HG02973 (cell line): ENCODE measurements around the gene SPATA19.

Experiments
- ATAC-seq: cut with Tn5 transposase; IDR thresholded peaks from one replicate; pipeline ENCODE4 v1.9.1; 2021; ENCODE audit warnings: moderate library complexity; ENCODE audit not compliant: unreplicated experiment

The SPATA19 gene

DNA sequence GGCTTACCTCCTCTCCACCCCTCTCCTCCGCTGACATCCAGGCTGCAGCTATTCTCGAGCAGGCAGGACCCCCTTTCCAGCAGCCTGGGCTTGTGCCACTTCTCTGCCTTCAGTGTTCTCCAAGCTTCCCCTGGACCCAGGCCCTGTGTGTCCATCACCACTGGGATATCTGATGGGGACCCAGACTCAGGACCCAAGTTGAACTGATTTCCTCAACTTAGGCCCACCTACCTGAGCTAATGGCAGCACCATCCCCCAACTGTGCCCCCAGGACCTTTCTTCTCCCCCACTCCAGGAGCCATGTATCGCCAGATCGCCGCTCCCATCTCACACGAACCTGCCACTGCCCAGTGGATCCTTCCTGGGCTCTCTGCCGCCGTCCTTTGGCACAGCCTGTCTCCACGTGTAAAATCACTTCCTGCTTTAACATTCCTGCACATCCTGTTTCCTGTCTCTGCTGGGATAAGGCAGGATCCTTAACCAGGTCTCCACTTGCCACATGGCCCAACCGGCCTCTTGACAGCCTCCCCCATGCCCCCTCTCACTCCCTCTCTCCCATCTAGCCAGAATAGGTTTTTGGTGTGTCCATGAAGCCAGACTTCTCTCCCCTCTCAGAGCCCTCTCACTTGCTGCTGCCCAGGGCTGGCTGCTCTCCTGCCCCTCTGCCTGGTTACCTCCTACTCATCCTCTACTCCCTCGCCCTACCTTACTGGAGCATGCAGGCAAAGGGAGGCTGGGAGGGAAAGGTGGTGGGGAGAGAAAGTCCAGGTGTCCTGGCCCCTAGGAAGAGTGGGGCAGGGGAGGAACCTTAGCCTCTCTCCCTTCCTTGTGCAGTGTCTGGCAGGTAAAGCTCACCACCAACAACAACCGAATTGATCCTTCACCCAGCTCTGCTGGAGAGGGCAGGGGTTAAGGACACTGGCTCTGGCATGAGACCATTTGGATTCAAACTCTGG lies 9.4 kb downstream of the SPATA19 start:
- no peak for ATAC-seq

DNA sequence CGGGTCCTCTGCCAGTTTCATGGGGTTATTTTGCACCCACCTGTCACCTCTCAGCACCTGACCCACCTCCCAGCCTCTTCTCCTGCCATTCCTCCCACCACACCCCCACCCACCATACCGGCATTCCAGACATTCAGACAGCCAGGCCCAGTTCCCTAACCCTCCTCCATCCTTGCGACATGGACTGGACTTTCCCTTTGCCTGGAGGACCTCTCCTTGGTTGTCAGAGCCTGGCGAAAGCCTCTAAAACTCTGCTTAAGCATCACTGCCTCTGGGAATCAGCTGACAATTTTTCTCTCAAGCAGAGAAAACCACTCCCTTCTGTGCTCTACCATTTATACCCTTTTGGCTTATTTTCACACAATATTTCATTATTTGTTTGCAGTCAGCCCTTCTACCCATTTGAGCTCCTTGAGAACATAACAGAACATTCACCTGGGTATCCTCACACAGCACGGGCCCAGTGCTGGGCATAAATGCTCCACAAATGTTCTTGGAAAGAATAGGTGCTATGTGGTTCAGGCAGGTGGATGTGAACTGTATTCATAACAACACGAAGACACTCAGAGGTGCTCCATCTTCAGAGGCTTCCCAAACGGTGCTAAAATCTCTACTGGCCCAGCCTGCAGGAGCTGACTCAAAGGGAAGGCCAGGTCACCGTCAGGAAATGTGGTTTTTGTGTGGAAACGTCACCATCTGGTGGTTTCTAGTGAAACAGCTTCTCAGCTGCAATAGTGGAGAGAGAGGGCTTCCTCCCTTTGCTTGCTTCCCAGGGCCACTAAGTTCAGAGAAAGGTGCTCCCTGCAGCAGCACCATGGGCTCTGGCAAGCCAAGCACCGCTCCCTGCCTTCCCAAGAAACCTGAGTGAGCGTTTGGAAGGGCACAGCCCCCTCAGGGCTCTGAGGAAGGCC lies 10.4 kb downstream of the SPATA19 start:
- peak; percentile 78 for ATAC-seq

DNA sequence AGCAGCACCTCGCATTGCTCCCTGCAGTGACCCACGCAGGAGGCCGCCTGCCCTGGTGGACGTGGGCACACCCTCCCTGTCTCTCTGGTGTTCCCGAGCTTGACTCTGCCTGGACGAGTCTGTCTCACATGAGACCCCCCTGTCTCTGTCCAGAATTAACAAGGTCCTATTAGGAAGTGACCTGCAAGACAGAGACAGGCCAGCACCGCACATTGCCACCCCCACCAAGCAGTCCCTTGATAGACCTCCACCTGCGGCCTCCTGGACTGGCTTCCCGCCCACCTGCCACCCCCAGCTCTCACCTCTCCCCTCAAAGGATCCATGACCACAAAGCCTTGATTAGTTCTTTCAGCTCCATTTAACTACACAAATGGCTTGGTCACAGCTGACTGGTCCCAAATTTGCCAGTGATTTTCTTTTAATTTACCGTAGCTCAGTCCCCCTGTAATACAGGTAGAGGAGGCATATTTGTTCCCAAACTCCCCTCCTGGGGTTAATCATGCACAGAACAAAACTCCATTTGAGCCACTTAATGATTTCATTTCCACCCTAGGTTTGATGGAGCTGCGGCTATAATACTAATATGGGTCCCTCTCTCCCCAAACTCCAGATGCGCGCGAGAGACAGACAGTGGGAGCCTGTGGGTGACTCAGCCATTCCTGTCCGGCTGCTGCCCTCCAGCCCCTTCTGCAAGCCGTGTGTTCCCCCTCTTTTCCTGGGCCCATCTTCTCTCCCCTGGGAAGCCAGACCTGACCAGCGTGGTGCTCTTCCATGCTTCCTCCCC lies 11.2 kb downstream of the SPATA19 start:
- ATAC-seq = no peak

GRCh38 chr11:133832991-133833897 lies 12.1 kb downstream of the SPATA19 start:
- ATAC-seq = no peak

DNA sequence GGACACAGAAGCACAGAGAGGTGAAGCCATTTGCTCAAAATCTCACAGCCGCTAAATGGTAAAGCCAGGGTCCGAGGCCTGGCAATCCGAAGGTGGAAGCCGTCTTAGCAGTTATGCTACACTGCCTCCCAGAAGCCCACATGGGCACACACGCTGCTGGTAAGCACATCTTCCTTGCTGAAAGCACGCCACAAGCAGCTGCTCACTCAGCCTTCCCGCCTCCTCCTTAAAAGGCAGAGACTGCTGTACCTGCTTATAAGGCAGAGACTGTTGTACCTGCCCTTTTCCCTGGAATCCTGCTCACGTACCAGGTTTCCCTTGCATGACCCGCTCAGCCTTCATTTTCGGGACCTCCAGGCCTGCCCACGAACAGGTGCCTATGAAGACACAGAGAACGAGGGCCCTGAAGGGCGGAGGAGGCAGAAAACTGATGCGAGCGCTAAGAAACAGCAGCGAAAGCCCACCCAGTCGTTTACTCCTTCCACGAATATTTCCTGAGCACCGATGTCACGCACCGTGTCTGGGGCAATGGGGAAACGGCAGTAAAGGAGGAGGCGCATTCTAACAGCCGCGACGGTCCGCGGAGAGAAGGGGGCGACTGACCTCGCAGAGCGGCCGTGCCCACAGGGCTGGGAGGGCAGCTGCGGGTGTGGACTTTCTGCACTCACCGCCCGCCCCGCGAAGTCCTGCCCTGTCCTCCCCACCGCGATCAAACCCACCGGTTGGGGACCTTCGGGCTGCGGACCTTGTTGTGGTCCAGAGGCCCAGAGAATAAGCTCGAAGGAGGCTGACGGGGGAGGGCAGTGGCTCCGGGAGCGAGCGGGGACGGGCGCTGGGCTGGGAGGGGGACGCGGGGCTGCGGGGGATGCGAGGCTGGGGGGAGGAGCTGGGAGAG lies 13.0 kb downstream of the SPATA19 start:
- no peak for ATAC-seq

DNA sequence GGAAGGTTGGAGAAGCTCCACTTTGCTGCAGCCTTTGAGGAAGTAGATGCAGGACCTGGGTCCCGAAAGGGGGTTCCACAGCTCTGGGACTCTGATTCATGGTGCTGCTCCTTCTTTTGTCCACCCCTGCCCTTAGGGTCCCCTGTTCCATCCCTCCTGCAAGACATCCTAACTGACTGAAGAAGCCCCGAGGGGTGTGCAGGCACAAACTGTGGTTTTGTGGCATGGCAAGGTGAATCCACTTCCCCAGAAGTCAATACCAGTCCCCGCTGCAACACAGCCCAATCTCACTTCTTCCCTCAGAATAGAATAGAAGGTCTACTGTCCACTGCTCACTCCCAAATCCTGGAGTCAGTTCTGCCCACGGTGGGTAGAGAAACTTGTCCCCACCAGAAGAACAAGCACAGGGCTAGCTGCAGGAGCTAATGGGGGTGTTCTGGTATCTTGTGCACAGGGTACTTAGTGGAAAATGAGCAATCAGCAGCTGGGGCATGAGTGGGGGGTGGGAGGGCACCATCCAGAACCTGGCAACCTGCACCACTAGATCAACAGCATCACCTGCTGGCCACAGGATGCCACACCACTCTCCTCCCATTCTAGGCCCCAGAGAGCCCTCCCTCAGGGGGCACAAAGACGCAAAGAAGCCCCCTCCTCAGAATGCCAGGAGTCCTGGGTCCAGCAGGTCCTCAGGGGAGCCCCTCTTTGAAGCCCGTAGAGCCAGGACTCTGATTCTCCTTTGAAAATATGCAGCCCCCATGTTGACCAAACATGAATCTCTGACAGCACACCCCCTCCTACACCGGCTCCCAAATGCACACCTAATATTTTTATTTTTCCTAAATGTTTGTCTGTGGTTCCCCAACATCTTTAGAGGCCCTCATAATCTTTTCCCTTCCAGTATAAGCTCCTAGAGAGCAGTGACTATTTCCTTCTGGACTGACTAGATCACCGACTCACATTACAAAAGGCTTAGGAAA lies 14.1 kb downstream of the SPATA19 start:
- ATAC-seq = no peak

DNA sequence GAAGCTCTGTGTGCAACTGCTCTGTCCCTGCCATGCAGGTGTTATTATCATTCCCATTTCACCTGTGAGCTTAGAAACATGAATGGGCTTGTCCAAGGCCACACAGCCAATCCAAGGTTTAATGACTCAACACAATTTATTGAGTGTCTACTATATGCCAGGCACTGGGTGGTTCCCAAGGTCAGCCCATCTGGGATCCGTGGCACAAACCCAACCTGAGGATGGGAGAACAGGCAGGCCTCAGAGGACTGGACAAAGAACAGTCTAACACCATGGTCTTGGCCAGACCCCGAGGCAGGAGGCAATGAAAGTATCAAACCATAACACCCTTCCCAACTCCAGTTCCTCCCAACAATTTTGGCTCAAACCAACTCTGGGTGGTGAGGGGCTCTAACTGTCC lies 15.7 kb downstream of the SPATA19 start:
- ATAC-seq = no peak

GRCh38 chr11:133828871-133829270 lies 16.4 kb downstream of the SPATA19 start:
- no peak for ATAC-seq

- no peak for ATAC-seq
Observed at GRCh38 chr11:133827556-133827955, 17.8 kb downstream of the SPATA19 start.

- no peak for ATAC-seq
Observed at GRCh38 chr11:133826866-133827265, 18.4 kb downstream of the SPATA19 start.

DNA sequence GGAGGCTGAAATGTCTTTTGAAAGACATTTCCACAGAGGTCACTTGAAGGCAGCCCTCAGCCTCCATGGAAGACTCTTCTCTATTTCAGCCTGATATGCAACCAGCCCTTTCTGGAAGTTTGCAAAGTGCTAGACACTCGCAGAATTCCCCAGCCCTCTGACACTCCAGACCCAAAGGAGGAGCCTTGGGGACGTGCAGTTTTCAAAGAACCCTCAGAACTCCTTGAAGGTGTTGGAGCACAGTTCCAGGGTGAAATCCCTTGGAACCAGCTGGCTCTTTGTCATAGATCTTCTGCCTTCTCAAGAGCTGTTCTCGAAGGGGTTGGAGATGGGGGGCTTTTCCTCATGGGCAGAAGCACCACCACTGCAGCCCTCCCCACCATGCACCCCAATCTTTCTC lies 19.6 kb downstream of the SPATA19 start:
- ATAC-seq = no peak

- ATAC-seq = no peak
Observed at GRCh38 chr11:133825156-133825555, 20.2 kb downstream of the SPATA19 start.

GRCh38 chr11:133824593-133824992 lies 20.7 kb downstream of the SPATA19 start:
- ATAC-seq = no peak

- no peak for ATAC-seq
Observed at GRCh38 chr11:133823614-133824013, 21.7 kb downstream of the SPATA19 start.

DNA sequence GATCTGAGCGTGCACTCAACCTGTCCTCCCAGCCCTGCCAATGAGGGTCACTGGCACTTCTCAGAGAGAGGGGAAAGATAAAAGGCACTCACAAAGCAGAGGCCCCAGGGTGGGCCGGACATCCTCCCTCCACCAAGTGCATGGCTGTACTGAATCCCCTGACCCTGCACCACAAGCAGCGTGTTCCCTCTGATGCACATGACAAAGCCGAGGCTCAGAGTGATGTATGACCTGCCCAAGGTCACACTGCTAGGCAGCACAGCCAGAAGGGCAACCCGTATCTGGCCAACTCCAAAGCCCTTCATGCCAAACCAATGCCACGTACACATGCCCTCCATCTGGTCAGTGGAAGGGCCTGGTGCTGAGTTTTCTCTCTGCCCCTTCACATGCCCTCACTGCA lies 22.1 kb downstream of the SPATA19 start:
- no peak for ATAC-seq

DNA sequence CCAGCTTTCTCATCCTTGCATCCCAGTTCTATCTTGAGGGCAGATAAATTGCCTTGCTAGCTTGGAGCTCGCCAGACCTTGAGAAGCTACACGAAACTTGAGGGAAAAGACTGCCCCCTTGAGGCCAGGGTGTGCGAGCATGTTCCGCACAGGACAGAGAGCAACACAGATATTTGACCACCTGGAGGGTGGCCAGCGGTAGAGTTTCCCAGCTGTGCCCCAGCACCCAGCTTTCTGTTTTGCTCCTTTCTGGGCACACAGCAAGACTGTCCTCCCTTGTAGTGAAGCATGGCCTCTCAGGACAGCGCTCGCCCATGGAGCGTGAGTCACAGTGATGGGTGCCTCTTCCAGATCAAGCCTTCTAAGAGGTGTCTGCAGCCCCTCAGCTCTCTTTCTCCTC lies 23.5 kb downstream of the SPATA19 start:
- ATAC-seq = peak; percentile 77

DNA sequence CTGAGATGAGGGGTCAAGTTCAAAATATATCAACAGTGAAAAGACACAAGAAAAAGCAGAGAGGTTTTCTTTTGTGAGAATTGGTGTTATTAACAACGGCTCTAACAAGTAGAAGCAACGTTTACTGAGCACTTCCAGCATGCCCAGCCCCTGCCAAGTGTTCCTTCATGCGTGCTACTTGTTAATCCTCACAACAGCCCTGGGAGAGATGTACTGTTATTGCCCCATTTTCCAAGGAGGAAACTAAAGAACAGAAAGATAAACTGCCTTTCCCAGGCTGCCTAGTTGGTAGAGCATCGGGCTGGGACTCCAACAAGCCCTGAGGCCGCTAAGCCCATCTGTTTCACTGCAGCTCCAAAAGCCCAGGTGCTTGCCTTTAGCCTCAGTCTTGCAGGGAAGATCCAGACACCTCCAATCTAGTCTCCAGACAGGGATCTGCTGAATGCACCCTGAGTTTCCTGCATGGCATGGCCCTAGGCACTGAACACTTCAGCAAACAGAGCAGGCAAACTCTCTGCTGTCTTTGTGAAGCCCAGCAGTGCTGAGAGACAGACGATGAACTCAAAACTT lies 25.5 kb downstream of the SPATA19 start:
- no peak for ATAC-seq
